Measurements from ENCODE around the gene NFATC2.
"Not testable (repeated sequence)": the region's sequence is repeated elsewhere in the genome, so short reads cannot be mapped to it uniquely, and the experiment has no call there.

Gene NFATC2

GRCh38 chr20:51542571-51543421 is at the start of gene NFATC2:
Gene NFATC2, minus strand, starts transcription at chr20:51542719. Its CDS starts 220 bp downstream, at chr20:51542499.
- peak in 4 of 14 donors; percentile 25 to 37 (median 30) for DNase-seq

DNA sequence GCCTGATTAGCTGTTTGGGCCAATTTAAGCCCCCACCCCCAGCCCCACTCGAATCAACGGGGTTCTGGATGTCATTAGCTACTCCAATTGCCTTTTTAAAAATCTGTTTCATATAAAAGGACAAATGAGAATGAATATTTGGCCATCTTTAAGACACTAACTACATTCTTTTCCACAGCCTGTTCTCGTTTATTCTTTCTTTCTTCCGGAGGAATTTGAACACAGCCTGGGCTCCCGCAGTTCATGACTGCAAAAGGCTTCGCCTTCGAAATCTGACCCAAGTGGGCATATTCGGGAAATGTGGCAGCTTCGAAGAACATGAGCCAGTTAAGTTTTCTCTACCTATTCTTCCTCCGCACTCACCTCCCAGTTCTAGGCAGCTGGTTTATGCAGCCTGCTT is 49.4 kb upstream of the NFATC2 start:
- DNase-seq: no peak

DNA sequence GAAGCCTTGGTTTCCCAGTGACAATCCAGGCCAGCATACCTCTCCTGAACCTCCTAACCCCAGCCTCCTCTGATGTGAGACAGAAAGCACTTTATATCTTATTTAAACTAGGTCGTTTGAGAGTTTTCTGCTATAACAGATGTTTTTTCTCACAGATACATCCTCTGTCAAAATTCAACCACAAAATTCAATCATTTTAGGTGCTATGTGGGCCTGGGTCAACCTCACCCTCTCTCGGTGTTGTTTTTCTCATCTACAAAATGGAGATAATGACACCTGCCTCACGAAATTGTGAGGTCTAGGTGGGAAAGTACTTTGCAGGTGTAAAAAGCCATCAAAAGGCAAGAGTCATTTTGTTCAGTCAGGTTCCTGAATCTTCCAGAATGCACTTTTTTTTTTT is 46.2 kb upstream of the NFATC2 start:
- no peak for DNase-seq

DNA sequence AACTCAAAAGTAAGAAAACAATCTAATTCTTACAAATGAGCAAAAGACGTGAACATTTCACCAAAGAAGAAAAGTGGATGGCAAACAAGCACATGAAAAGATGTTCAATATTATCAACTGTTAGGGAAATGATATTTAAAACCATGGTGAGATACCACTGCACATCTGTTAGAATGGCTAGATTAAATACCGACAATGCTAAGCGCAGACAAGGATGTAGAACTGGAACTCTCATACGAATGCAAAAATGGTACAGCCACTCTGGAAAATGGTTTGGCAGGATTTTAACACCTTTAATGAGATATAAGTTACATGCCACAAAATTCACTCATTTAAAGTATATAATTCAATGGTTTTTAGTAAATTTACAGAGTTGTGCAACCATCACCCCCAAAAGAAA is 44.6 kb upstream of the NFATC2 start:
- no peak for DNase-seq

DNA sequence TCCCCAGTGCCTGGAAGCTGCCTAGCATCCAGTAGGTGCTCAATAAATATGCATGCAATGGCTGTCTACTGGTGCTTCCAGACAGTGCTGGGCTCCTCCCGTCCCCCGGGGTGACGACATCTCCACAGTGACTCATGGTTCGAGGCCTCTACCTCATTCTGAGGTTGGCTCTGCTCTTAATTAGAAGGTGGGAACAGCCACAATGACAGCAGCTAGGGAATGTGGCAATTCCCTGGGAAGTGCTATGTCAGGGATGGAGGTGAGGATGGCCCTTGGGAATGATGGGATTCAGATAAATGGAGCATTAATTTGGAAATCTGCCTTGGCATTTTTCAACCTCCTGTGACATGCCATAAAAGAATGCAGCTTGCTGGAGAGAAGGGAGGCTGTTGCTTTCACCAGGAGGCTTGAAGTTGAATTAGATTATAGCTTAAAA is 43.5 kb upstream of the NFATC2 start:
- DNase-seq: no peak

GRCh38 chr20:51585148-51585547 is 42.6 kb upstream of the NFATC2 start:
- DNase-seq: no peak

DNA sequence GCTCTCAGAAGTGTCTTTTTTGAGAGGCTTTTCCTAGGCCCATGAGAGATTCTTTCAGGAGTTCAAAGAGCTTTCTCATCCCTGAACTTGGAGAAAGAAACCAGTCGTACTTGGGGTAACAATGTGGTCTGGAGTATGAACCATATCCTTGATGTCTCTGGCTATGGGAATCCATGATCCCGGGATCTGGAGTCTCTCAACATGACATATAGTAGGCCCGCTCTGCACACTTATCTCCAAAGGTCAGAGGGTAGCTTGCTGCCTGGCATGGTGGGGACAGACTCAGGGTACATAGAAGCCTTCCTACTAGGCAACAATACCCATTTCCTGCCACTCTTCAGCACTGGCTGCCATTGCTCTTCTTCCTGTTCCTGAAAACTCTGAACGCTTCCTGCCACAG is 42.2 kb upstream of the NFATC2 start:
- DNase-seq: no peak

GRCh38 chr20:51584116-51584515 is 41.6 kb upstream of the NFATC2 start:
- DNase-seq: no peak

- DNase-seq: no peak
Measured at GRCh38 chr20:51583499-51583898, 41.0 kb upstream of the NFATC2 start.

DNA sequence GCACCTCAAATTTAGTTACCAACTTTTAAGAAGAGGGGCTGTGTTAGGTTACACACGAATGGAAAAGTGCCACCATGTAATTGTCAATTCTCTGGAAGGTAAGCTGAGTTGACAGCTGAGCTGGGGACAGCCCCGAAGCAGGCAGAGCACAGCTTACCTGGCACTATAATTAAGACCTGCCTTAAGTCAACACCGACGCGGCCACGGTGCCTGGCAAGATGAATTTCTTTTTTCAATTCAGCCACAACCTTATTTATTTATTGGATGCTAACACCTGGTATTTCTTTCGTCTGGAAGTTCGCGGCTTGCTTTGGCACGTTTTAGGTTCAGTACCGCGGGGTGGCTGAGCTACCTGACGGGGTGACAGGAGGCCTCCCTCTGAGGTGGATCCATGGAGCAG is 40.6 kb upstream of the NFATC2 start:
- no peak for DNase-seq

- DNase-seq: no peak
Measured at GRCh38 chr20:51581571-51581970, 39.1 kb upstream of the NFATC2 start.

- no peak for DNase-seq
Measured at GRCh38 chr20:51579137-51579536, 36.6 kb upstream of the NFATC2 start.

DNA sequence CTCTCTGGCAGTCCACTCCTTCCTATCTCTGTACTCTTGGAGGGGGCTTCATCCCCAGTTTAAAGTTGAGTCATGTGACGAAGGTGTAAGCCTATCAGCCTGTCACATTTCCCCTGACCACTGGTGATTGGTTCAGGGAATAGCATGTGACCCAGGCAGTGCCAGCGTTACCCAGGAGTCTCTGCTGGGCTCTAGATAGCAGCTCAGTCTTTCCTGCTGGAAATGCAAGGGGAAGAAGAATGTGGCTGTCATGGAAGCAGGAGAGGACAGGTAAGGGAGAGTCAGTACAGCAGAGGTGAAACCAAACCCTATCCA is 35.6 kb upstream of the NFATC2 start:
- DNase-seq: no peak

DNA sequence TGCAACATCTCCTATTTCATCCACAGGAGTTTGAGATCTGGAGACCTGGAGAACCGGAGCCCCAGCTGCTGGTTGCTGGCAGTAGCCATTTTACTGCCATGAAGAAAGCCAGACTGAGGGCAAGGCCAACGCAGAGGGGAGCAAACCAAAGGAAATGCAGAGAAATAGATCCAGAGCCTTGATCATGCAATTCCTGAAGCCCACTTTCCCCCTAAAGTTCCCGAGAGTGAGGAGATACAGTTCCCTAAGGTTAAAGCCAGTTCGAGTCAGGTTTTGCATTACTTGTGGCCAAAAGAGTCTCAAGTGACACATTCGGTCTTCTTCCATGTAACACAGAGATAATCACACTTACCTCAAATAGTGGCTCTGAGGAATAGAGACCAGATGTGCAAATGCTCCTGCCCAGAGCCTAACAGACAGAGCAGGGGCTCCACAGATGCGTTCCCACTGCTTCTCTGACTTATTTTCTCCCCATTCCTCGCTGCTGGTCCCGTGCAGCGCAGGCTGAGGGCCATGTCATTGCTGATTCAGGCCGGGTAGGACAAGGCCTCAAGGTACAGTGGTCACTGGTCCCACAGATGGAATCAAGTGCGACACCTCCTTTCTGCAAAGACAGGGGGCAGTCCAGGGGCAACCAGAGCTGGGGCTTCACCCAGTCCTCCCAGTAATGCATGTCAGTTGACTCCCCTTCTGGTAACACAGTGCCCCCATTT is 35.1 kb upstream of the NFATC2 start:
- DNase-seq: no peak

- no peak for DNase-seq
Measured at GRCh38 chr20:51575486-51575885, 33.0 kb upstream of the NFATC2 start.

DNA sequence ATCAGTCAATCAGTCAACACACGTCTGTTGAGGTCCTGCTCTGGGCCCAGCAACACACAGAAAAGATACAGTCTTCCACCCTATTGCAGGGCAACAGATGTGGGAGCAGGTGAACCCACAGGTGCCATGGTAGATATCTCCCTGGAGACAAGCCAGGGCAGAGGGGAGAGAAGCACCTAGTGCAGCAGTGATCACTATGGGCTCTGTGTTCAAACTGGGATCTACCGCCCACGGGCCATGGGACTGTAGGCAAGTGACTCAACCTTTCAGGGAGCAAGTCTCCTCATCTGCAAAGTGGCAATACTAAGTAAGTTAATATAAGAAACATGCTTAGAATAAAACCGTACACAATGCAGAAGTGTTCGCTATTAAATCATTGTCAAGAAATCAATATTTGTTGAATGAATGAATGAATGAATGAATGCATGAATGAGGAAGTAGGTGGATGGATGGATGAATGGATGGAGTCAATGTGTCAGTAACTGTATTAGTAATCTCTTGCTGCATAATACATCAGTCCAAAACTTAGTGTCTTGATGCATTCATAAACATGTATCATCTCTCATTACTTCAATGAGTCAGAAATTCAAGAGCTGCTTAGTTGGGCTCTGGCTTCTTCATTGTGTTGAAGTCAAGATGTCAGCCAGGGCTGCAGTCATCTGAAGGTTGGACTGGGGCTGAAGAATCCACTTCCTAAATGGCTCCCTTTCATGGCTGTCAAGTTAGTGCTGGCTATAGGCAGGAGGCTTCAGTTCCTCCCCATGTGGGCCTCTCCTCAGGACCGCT is 31.9 kb upstream of the NFATC2 start:
- DNase-seq: no peak

DNA sequence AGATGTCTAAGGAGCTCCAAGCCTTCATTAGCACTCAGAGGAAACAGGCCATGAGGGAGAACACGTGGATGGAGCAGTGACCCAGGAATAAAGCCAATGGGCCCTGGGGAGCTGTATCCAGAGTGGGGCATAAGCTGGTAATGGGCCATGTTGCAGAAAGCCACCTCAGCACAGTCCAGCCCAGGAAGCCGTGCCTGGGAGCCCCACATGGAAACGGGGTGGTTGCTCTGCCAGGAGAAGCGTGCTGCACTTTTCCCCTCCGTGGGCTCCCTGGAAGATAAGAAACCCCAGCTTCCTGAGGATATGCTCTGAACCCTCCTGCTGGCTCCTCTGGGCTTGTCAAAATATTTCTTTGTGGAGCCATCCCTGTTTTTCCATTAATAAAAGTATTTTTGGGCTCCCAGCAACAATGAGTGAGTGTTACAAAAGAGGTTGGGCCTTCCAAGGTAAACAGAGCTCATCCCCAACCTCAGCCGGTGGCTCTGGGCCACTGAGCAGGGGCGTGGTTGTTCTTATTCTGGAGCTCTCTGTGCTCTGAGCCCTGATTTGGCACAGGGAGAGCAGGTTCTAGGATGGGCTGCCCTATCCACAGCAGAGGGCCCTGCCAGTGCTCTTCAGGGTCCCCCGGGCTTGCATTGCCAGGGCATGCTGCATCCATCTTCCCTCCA is 31.2 kb upstream of the NFATC2 start:
- no peak for DNase-seq

GRCh38 chr20:51571460-51571794 is 28.9 kb upstream of the NFATC2 start:
- DNase-seq: no peak

- no peak for DNase-seq
Measured at GRCh38 chr20:51570739-51571459, 28.4 kb upstream of the NFATC2 start.

DNA sequence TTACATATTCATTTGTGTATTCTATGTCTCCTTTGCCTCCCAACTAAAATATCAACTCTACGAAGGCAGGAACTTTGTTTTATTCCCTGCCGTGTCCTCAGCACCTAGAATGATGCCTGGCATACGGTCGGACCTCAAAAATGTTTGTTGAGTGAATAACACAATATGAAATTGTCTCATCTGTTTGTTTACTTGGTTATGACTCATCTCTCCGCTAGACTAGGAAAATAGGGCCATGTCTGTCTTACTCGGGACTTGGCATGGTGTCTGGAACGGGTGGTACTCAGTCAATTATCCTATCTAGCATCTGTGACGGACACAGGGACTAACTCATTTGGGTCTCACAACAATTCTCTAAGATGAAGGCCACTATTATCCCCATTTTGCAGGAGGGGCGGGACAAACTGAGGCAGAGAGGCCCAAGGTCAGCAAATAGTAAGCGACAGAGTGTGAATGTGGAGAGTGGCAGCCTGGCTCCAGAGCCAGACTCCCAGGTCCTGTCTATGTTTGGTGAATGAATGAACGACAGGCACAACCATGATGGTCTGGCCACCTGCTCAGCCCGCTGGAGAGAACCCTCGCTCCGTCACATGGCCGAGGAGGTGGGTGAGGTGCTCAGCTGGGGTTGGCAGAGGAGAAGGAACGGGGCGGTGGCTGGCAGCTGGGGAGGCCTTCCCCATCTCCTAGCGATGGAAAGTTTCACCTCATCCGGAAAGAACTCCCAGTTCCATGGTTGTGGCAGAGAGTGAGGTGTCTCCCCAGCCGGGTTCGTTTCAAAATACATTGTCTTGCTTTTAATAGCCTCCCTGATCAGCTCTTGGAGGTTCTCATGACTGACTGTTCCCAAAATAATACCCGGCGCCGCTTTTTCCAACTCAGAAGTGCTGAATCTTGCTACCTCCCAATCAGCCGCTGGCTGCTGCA is 27.6 kb upstream of the NFATC2 start:
- no peak for DNase-seq

- DNase-seq: not testable (repeated sequence)
Measured at GRCh38 chr20:51568533-51568932, 26.0 kb upstream of the NFATC2 start.
